ENCODE results near the gene GAS7.

DNA sequence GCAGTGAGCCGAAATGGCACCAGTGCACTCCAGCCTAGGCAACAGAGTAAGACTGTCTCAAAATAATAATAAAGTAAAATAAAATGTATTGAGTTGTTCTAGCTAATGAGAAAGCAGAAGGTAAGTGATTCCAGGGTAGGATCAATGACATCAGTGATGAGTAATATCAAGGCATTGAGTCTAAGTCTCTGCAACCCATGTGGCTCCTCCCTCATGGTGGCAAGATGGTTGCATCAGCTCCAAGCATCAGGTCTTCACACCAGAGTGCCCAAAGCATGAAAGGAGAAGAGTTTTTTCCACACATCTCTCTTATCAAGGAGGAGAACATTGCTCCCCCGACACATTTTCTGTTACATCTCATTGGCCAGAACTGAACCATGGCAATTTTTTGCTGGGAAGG lies 34.8 kb upstream of the GAS7 start:
- TF ChIP-seq HDGF (IDR thresholded peaks at IDR 0.05; ENCODE audit: borderline replicate concordance) (no peak), ELF4 (IDR thresholded peaks at IDR 0.05) (no peak), ZNF384 (IDR thresholded peaks at IDR 0.05) (no peak), FOXA1 (IDR thresholded peaks at IDR 0.05) (no peak), SP1 (IDR thresholded peaks at IDR 0.05) (no peak), FOXM1 (IDR thresholded peaks at IDR 0.05; ENCODE audit: borderline replicate concordance) (no peak), BHLHE40 (IDR thresholded peaks at IDR 0.05; ENCODE audit: borderline replicate concordance) (no peak), LEF1 (IDR thresholded peaks at IDR 0.05; ENCODE audit: borderline replicate concordance) (no peak), FOXK2 (IDR thresholded peaks at IDR 0.05) (no peak)
